Spleen (tissue), 11 donors: Measurements from ENCODE around the gene SULT2B1. TPM values are rescaled to one million over a fixed set of nuclear protein-coding genes. Genes with fewer than 3 reads are reported as not detected.

Experiments used
- DNase-seq: peaks from one replicate; pipeline ENCODE4 v3.0.0-alpha.2; 2020
- H3K27ac ChIP-seq, 8 donors: fragments of 200-600 bp; sonication (generic) in 7 of 8; 1 replicate in 4 of 8; 2 replicates in 4 of 8; pipeline versions ENCODE4 v1.5.0 to v1.8.0; 2016 to 2021; ENCODE audit warnings: inconsistent platforms in 4 of 8, mild to moderate bottlenecking in 4 of 8, moderate library complexity in 1 of 8
- H3K27me3 ChIP-seq, 7 donors: fragments of 200-600 bp; sonication (generic) in 6 of 7; replicated peaks in 1 of 7; 1 replicate in 4 of 7; 2 replicates in 3 of 7; pipeline versions ENCODE4 v1.5.0 to v1.8.0; 2016 to 2021; ENCODE audit warnings: inconsistent platforms in 3 of 7, mild to moderate bottlenecking in 1 of 7
- H3K36me3 ChIP-seq, 6 donors: fragments of 200-600 bp; sonication (generic) in 5 of 6; 1 replicate in 4 of 6; 2 replicates in 2 of 6; pipeline versions ENCODE4 v1.5.0 to v1.8.0; 2016 to 2021; ENCODE audit warnings: inconsistent platforms in 2 of 6
- H3K4me1 ChIP-seq, 6 donors: fragments of 200-600 bp; sonication (generic) in 5 of 6; 1 replicate in 3 of 6; 2 replicates in 3 of 6; pipeline versions ENCODE4 v1.5.0 to v1.8.0; 2016 to 2021; ENCODE audit warnings: inconsistent platforms in 3 of 6
- H3K4me3 ChIP-seq, 8 donors: fragments of 200-600 bp; sonication (generic) in 7 of 8; 1 replicate in 4 of 8; 2 replicates in 4 of 8; pipeline versions ENCODE4 v1.5.0 to v1.8.0; 2016 to 2021; ENCODE audit warnings: inconsistent platforms in 4 of 8, mild to moderate bottlenecking in 4 of 8, moderate library complexity in 2 of 8
- H3K9me3 ChIP-seq, 8 donors: fragments of 200-600 bp; sonication (generic) in 7 of 8; 1 replicate in 4 of 8; 2 replicates in 4 of 8; pipeline versions ENCODE4 v1.5.0 to v1.8.0; 2016 to 2021; ENCODE audit warnings: inconsistent platforms in 4 of 8
- POLR2A ChIP-seq, 3 donors: fragments of 450-650 bp; IDR thresholded peaks; one replicate each; pipeline ENCODE4 v1.5.1; 2017; ENCODE audit warnings: antibody characterized with exemption in 3 of 3, mild to moderate bottlenecking in 1 of 3
- POLR2AphosphoS5 ChIP-seq, 3 donors: sonication (generic); formaldehyde crosslinking; IDR thresholded peaks; one replicate each; pipeline ENCODE4 v1.5.1; 2017; ENCODE audit warnings: antibody characterized with exemption in 3 of 3
- WGBS, 5 donors: extraction: QIAGEN DNeasy Blood & Tissue Kit in 3 of 5; methylation state at CpG; one replicate each; pipeline versions ENCODE4 v1.1.5 to v1.1.7; 2013 to 2018; 5-methylcytosine and 5-hydroxymethylcytosine counted together
- intact Hi-C: fragments of 100-400 bp; cut with DNase I; formaldehyde crosslinking; loops from one replicate; pipeline ENCODE4 v1.15.0; 2023; ENCODE audit warnings: low total_unique reads
- polyA plus RNA-seq, 3 donors: library from polyadenylated mRNA; stranded (reverse); fragments of 200-250 nt; gene quantifications; one replicate each; pipeline ENCODE4 v1.2.1, GENCODE V29; 2013
- total RNA-seq, 7 donors: library from RNA; depleted of rRNA in 3 of 7; stranded (reverse); fragments of >200 nt in 3 of 7; fragmentation: NEBNext Ultra II Directional in 4 of 7; extraction: Animal tissue kit (Norgen Biotek cat#: 25700) in 4 of 7; gene quantifications; one replicate each; pipeline versions ENCODE4 v1.1.0 to v1.2.1, GENCODE V29; 2016 to 2021
- TF ChIP-seq, protein P1 (sequence below), 11 experiments: fragments of 200-600 bp in 7 of 11; fragments of 450-650 bp in 4 of 11; sonication (generic) in 4 of 11; IDR thresholded peaks in 8 of 11; conservative IDR thresholded peaks in 3 of 11; 1 replicate in 7 of 11; 2 replicates in 4 of 11; pipeline versions ENCODE4 v1.4.0 to v1.8.0; 2016 to 2021; ENCODE audit warnings: antibody characterized with exemption in 11 of 11, inconsistent platforms in 4 of 11, mild to moderate bottlenecking in 1 of 11
- donor health status: healthy with polysubstance abuse.
- donor health status: DM: no; HTN: no; CAD: no; lungs with moderate emphysema.
- donor health status: DM: no; HTN: no; CAD: no.
- donor health status: Bipolar disorder and iron deficiency.
- donor health status: healthy.
- donor health status: DM: no; HTN: no; CAD: no.
- donor health status: DM: yes; HTN: yes; CAD: no.

SULT2B1 gene
- total and polyA plus RNA-seq, 10 donors = 0.12 to 0.58 TPM; not detected in 8

DNA sequence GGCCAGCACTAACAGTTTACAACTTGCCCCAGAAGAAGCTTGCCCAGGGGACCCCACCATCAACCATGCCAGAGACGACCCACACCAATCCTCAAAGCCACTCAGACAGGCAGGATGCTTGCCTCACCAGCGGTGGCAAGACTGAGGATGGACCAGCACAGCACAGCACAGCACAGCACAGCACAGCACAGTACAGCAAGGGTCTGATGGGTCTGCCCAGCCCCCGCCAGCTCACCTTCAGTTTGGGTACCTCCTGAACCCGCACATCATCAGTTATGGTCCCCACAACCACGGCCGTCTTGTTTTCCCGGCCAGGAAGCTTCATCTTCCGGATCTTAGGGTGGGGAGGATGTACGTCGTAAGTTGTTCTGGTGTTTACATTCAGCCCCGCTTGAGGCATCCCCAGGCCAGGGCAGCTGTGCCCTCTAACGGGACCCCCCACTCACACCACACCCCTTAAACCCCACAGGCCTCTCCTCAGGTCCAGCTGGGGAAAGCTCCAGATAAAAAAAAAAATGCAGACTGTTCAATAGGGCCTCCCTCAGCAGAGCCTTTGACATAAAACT, 64.6 kb downstream of the SULT2B1 start:
- peak; percentile 70 for DNase-seq
- no peaks in the 10 kb centered on the region for H3K27me3 ChIP-seq
- H3K9me3 ChIP-seq = no peaks in the 10 kb centered on the region
- TF ChIP-seq, protein P1, sequence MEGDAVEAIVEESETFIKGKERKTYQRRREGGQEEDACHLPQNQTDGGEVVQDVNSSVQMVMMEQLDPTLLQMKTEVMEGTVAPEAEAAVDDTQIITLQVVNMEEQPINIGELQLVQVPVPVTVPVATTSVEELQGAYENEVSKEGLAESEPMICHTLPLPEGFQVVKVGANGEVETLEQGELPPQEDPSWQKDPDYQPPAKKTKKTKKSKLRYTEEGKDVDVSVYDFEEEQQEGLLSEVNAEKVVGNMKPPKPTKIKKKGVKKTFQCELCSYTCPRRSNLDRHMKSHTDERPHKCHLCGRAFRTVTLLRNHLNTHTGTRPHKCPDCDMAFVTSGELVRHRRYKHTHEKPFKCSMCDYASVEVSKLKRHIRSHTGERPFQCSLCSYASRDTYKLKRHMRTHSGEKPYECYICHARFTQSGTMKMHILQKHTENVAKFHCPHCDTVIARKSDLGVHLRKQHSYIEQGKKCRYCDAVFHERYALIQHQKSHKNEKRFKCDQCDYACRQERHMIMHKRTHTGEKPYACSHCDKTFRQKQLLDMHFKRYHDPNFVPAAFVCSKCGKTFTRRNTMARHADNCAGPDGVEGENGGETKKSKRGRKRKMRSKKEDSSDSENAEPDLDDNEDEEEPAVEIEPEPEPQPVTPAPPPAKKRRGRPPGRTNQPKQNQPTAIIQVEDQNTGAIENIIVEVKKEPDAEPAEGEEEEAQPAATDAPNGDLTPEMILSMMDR (IDR thresholded peaks at IDR 0.05 in 8 of 11, conservative IDR thresholded peaks at IDR 0.05 in 3 of 11) = no peak
- TF ChIP-seq POLR2A (IDR thresholded peaks at IDR 0.05) = no peak
- TF ChIP-seq POLR2AphosphoS5 (IDR thresholded peaks at IDR 0.05) = no peak
- H3K27ac ChIP-seq = peak overlapping the region in 3 of 8 donors; percentile 92 to 96 (median 95)
- H3K4me3 ChIP-seq = peak overlapping the region in 1 of 8 donors; percentile 83
- intact Hi-C loops = no loop called here
- H3K36me3 ChIP-seq = peaks cover 8 to 52% (median 34%) of the 10 kb centered on the region in 6 donors
- peaks cover 28 to 63% (median 49%) of the 10 kb centered on the region in 6 donors for H3K4me1 ChIP-seq
- WGBS, 5 donors = 32 to 80% (median 55%) methylated on average over 5 to 12 of the region's 12 CpGs

DNA sequence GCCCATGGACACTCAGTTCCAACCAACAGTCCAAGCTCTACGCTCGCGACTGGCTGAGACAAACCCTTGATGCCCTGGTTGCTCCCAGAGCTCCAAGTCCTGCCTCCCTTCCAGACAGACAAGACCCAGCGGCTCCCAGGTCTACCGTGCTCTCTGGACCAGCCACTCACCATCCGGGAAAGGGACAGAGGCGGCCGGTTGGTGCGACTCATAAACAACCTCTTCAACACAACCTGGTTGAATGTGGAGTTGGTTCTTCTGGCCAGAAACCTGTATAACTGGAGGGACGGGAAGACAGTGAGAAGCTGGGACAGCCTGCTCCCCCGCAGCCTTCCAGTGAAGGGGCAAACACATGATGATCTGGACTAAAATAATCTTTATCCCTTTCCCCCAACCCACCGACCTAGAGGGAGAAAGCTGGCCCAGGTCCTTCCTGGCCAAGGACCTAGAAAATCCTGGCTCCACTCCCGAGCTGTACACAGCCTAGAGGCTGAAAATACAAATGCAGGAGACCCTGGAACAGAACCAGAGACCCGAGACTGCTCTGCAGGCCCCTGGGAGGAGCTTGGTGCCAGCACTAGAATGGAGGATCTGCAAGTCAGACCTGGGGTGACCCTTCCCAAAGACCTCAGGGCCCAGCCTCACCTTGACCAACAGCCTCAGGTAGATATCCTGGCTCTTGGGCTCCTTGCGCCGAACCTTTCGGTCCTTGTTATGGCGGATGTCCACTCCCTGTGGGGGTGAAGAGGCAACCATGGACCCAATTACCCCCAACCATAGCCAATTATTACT, 65.4 kb downstream of the SULT2B1 start:
- Histone ChIP-seq H3K4me1 (peaks cover 28 to 71% (median 53%) of the 10 kb centered on the region in 6 donors), H3K27me3 (no peaks in the 10 kb centered on the region), H3K27ac (peak overlapping the region in 4 of 8 donors; percentile 92 to 96 (median 95)), H3K9me3 (no peaks in the 10 kb centered on the region), H3K36me3 (peaks cover 8 to 59% (median 34%) of the 10 kb centered on the region in 6 donors), H3K4me3 (peak overlapping the region in 6 of 8 donors; percentile 60 to 88 (median 78))
- intact Hi-C loops = no loop called here
- 71 to 75% (median 73%) methylated on average over 16 to 18 of the region's 18 CpGs for WGBS, 5 donors
- peak; percentile 76 for DNase-seq
- TF ChIP-seq, protein P1 (IDR thresholded peaks at IDR 0.05 in 8 of 11, conservative IDR thresholded peaks at IDR 0.05 in 3 of 11) = peak in 1 of 11 experiments; percentile 9
- TF ChIP-seq POLR2AphosphoS5 (IDR thresholded peaks at IDR 0.05) = no peak

DNA sequence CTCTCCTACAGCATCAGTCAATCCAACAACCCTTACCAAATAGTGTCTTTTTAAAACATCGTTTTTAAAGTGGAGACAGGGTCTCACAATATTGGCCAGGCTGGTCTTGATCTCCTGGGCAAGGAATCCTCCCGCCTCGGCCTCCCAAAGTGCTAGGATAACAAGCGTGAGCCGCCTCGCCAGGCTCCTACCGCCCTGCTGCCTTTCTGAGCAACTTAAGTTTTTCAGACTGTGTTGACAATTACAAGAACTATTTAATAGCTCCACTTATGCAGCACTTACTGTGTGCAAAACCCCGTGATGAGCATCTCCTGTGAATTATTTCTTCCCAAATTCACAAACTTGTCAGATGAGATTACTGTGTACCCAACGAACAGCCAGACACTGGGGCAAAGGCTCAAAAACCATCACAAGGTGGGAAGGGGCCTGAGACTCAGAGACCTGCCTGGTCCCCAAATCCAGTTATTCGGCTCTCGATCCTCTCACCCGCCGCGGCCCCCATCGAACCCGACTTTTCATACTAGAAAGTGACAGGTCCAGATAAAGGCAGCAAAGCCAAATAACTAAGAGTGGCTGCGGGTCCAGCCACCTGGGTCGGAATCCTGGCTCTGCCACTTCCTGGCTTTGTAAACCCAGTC, 66.4 kb downstream of the SULT2B1 start:
- H3K27me3 ChIP-seq = no peaks in the 10 kb centered on the region
- peak overlapping the region; percentile 57 to 93 (median 78) for H3K4me3 ChIP-seq
- intact Hi-C loops = no loop called here
- H3K9me3 ChIP-seq = no peaks in the 10 kb centered on the region
- H3K27ac ChIP-seq = peak overlapping the region; percentile 59 to 96 (median 91)
- H3K36me3 ChIP-seq = peaks cover 8 to 68% (median 34%) of the 10 kb centered on the region in 6 donors
- 0 to 2% (median 1%) methylated on average over 18 of the region's 18 CpGs for WGBS, 5 donors
- TF ChIP-seq POLR2AphosphoS5 (IDR thresholded peaks at IDR 0.05) = no peak
- TF ChIP-seq, protein P1 (IDR thresholded peaks at IDR 0.05 in 8 of 11, conservative IDR thresholded peaks at IDR 0.05 in 3 of 11) = no peak
- TF ChIP-seq POLR2A (IDR thresholded peaks at IDR 0.05) = no peak
- peak; percentile 80 for DNase-seq
- peaks cover 34 to 82% (median 63%) of the 10 kb centered on the region in 6 donors for H3K4me1 ChIP-seq
